NB4 (cell line): Measurements from ENCODE around the gene MGAT5B.

Experiments used
- POLR2A ChIP-seq: IDR thresholded peaks from 2 replicates; pipeline ENCODE4 v1.6.1; 2011; ENCODE audit warnings: mild to moderate bottlenecking; ENCODE audit not compliant: insufficient read length; ENCODE audit errors: extremely low read depth
- TF ChIP-seq, protein P1 (sequence below): IDR thresholded peaks from one replicate; pipeline ENCODE4 v1.5.1; 2012; ENCODE audit warnings: low read depth, low read length

DNA sequence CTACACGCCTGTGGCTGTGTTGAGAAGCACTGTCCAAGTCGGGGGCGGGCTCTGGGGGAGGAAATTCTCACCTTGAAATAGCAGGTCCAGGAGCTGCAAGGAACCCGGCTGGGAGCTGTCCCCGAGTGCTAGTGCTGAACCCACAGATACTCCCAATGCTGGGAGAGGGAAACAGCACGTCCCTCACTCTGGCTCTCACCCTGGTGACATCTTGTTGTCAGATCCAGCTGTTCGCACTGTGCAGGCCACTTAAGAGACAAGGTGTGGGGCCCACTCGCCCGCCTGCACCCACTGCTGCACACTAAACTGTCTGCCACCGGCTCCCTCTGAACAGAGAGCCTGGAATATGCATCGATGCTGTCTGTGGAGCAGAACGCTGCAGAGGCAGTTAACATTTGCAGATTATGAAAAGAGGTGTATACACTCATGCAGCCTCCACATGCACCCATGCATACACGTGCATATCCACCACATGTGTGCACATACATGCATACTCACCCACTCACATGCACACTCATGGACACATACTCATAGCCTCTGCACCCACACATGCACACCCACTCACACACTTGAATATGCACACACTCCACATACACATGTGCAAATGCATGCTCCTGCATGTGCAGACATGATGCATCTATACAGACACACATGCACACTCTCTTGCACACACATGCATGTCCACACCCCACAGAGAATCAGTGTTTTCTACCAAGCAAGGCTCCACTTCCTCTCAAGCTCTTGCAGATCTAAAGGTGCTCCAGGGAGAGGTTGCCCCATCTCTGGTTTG lies 42.0 kb downstream of the MGAT5B start:
- TF ChIP-seq, protein P1, sequence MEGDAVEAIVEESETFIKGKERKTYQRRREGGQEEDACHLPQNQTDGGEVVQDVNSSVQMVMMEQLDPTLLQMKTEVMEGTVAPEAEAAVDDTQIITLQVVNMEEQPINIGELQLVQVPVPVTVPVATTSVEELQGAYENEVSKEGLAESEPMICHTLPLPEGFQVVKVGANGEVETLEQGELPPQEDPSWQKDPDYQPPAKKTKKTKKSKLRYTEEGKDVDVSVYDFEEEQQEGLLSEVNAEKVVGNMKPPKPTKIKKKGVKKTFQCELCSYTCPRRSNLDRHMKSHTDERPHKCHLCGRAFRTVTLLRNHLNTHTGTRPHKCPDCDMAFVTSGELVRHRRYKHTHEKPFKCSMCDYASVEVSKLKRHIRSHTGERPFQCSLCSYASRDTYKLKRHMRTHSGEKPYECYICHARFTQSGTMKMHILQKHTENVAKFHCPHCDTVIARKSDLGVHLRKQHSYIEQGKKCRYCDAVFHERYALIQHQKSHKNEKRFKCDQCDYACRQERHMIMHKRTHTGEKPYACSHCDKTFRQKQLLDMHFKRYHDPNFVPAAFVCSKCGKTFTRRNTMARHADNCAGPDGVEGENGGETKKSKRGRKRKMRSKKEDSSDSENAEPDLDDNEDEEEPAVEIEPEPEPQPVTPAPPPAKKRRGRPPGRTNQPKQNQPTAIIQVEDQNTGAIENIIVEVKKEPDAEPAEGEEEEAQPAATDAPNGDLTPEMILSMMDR, result no peak
- TF ChIP-seq POLR2A, result no peak
